ENCODE measurements around the gene GNA15.

GRCh38 chr19:3183721-3184641 lies 48.1 kb downstream of the GNA15 start:
- TF ChIP-seq POLR2AphosphoS5 (IDR thresholded peaks at IDR 0.05) (no peak), EP300 (IDR thresholded peaks at IDR 0.05) (no peak), POLR2A (IDR thresholded peaks at IDR 0.05) (no peak)
- TF ChIP-seq, protein P1, sequence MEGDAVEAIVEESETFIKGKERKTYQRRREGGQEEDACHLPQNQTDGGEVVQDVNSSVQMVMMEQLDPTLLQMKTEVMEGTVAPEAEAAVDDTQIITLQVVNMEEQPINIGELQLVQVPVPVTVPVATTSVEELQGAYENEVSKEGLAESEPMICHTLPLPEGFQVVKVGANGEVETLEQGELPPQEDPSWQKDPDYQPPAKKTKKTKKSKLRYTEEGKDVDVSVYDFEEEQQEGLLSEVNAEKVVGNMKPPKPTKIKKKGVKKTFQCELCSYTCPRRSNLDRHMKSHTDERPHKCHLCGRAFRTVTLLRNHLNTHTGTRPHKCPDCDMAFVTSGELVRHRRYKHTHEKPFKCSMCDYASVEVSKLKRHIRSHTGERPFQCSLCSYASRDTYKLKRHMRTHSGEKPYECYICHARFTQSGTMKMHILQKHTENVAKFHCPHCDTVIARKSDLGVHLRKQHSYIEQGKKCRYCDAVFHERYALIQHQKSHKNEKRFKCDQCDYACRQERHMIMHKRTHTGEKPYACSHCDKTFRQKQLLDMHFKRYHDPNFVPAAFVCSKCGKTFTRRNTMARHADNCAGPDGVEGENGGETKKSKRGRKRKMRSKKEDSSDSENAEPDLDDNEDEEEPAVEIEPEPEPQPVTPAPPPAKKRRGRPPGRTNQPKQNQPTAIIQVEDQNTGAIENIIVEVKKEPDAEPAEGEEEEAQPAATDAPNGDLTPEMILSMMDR (IDR thresholded peaks at IDR 0.05) = no peak
